ENCODE measurements around the gene SIN3B. TPM values are rescaled to one million over a fixed set of nuclear protein-coding genes. Genes with fewer than 3 reads are reported as not detected.
A peak's percentile ranks its signal among the peaks of the same experiment; 100 is the strongest.

SIN3B gene
- polyA plus RNA-seq, 2 of the 4 experiments (the other 2 are of a cell fraction), result 12.2 to 21.3 TPM

- TF ChIP-seq HMGXB4 (CRISPR knock-in tag; IDR thresholded peaks at IDR 0.05; ENCODE audit: borderline replicate concordance) (no peak), E2F6 (IDR thresholded peaks at IDR 0.05; ENCODE audit: borderline replicate concordance, low read depth) (no peak), NFE2L2 (conservative IDR thresholded peaks at IDR 0.05; ENCODE audit: low read length) (no peak), SREBF2 (IDR thresholded peaks at IDR 0.05) (no peak)
Observed at GRCh38 chr19:16824658-16825311, 4.4 kb upstream of the SIN3B start (continued).

GRCh38 chr19:16825312-16826052 lies 3.7 kb upstream of the SIN3B start:
- no peak for DNase-seq (ENCODE audit: low read depth in 1 of 2, low spot score in 1 of 2)
- TF ChIP-seq HES2 (IDR thresholded peaks at IDR 0.05) (no peak), ZNF302 (CRISPR knock-in tag; IDR thresholded peaks at IDR 0.05) (no peak), RARB (CRISPR knock-in tag; IDR thresholded peaks at IDR 0.05) (no peak), HDAC2 (IDR thresholded peaks at IDR 0.05) (no peak), MAFK (IDR thresholded peaks at IDR 0.05; ENCODE audit: partially characterized antibody) (no peak), RFX5 (IDR thresholded peaks at IDR 0.05) (no peak), BHLHE40 (IDR thresholded peaks at IDR 0.05; ENCODE audit: low read depth, low read length) (no peak), EP300 (IDR thresholded peaks at IDR 0.05) (no peak), EHF (CRISPR knock-in tag; IDR thresholded peaks at IDR 0.05) (no peak), POLR2A (IDR thresholded peaks at IDR 0.05; ENCODE audit: low read length) (no peak), SREBF2 (IDR thresholded peaks at IDR 0.05) (no peak), MAX (IDR thresholded peaks at IDR 0.05) (no peak), RAD21 (conservative IDR thresholded peaks at IDR 0.05 in 1 of 2, IDR thresholded peaks at IDR 0.05 in 1 of 2) (no peak), JUN (IDR thresholded peaks at IDR 0.05) (no peak), MAZ (IDR thresholded peaks at IDR 0.05; ENCODE audit: borderline replicate concordance, low read depth, low read length) (no peak)
- ChIA-PET POLR2A (no interaction called here), CTCF (interaction anchor here (0.6 kb wide), 1 partner anchor 349 kb away, joined by 4 read pairs; no protein-coding TSS in a partner anchor)
- Histone ChIP-seq H3K4me3 (no peak overlapping the region), H3K4me2 (peak overlapping the region; percentile 30), H3K27ac (peak overlapping the region; percentile 31 to 83; a peak in 5 of 6 replicates), H3K9me3 (no peaks in the 10 kb centered on the region), H3K4me1 (peaks cover 34% of the 10 kb centered on the region)
- no peak for FAIRE-seq
- 69% methylated on average over 13 of the region's 13 CpGs for WGBS (ENCODE audit: missing lambda C conversion rate)
- ATAC-seq, result no peak; a peak in 1 of 6 replicates

GRCh38 chr19:16829822-16830289 lies 658 bp downstream of the SIN3B start:
- ATAC-seq, result peak in 1 of 2 experiments; percentile 37; a peak in 2 of 6 replicates
- WGBS (ENCODE audit: missing lambda C conversion rate), result 19% methylated on average over 5 of the region's 13 CpGs

More at GRCh38 chr19:16829822-16830289, 658 bp downstream of the SIN3B start:
- ChIA-PET POLR2A (no interaction called here), CTCF (interaction anchor here (0.6 to 2.1 kb wide), 4 partner anchors 13 to 70 kb away, joined by 3 to 6 read pairs (median 3); no protein-coding TSS in a partner anchor)
- H3K4me2 ChIP-seq, result peak overlapping the region; percentile 74
- H3K4me1 ChIP-seq, result peaks cover 18% of the 10 kb centered on the region
- peak overlapping the region; percentile 82 to 99 for H3K27ac ChIP-seq
- H3K4me3 ChIP-seq, result peak overlapping the region; percentile 81
- FAIRE-seq, result no peak
- no peak for TF ChIP-seq NR3C1 (IDR thresholded peaks at IDR 0.05)
- no peak for TF ChIP-seq HES2 (IDR thresholded peaks at IDR 0.05)
- TF ChIP-seq POLR2AphosphoS2 (conservative IDR thresholded peaks at IDR 0.05; ENCODE audit: low read length), result no peak
- no peak for TF ChIP-seq HOXB5 (CRISPR knock-in tag; IDR thresholded peaks at IDR 0.05)
- no peak for TF ChIP-seq JUN (IDR thresholded peaks at IDR 0.05)
- TF ChIP-seq ZSCAN20 (CRISPR knock-in tag; IDR thresholded peaks at IDR 0.05), result no peak
- no peak for TF ChIP-seq KDM5A (IDR thresholded peaks at IDR 0.05)
- H3K9me3 ChIP-seq, result no peaks in the 10 kb centered on the region
- DNase-seq (ENCODE audit: low read depth in 1 of 2, low spot score in 1 of 2), result no peak
